OCI-LY1 (cell line): ENCODE data around the gene SHC1.

Experiments
- H2AFZ ChIP-seq: fragments of 200-600 bp; sonication (generic), shearing (Covaris generic); 2 replicates; pipeline ENCODE4 v1.6.0; 2014; ENCODE audit warnings: antibody characterized with exemption, mild to moderate bottlenecking, low read length
- H3F3A ChIP-seq: fragments of 200-600 bp; sonication (generic), shearing (Covaris generic); 2 replicates; pipeline ENCODE4 v1.6.0; 2014; ENCODE audit warnings: mild to moderate bottlenecking, antibody characterized with exemption, low read length, moderate library complexity; ENCODE audit not compliant: insufficient read depth
- H3K27ac ChIP-seq: fragments of 200-600 bp; sonication (generic); 2 replicates; pipeline ENCODE4 v1.5.1; 2014; ENCODE audit warnings: low read length, mixed run types, mild to moderate bottlenecking, low read depth; ENCODE audit not compliant: poor library complexity, severe bottlenecking
- H3K27me3 ChIP-seq: fragments of 200-600 bp; sonication (generic); 2 replicates; pipeline ENCODE4 v1.6.0; 2014; ENCODE audit warnings: antibody characterized with exemption, mild to moderate bottlenecking, low read length, moderate library complexity; ENCODE audit not compliant: insufficient read depth
- H3K36me3 ChIP-seq: fragments of 200-600 bp; sonication (generic); 2 replicates; pipeline ENCODE4 v1.6.1; 2014; ENCODE audit warnings: mild to moderate bottlenecking, antibody characterized with exemption, low read length, moderate library complexity, mixed read lengths; ENCODE audit not compliant: insufficient read depth
- H3K4me1 ChIP-seq: fragments of 200-600 bp; sonication (generic); 2 replicates; pipeline ENCODE4 v1.5.1; 2014; ENCODE audit warnings: mild to moderate bottlenecking, low read length, moderate library complexity; ENCODE audit not compliant: insufficient read depth, severe bottlenecking
- H3K4me2 ChIP-seq: fragments of 200-600 bp; sonication (generic), shearing (Covaris generic); 2 replicates; pipeline ENCODE4 v1.6.1; 2014; ENCODE audit warnings: low read length
- H3K4me3 ChIP-seq: fragments of 200-600 bp; sonication (generic); 2 replicates; pipeline ENCODE4 v1.5.1; 2014; ENCODE audit warnings: low read length, low read depth, mild to moderate bottlenecking, mixed read lengths; ENCODE audit not compliant: poor library complexity, severe bottlenecking
- H3K79me2 ChIP-seq: fragments of 200-600 bp; shearing (Covaris generic); 2 replicates; pipeline ENCODE4 v1.6.1; 2016; ENCODE audit warnings: mixed run types, low read length, mixed read lengths; ENCODE audit not compliant: insufficient read depth
- H3K9ac ChIP-seq: fragments of 200-600 bp; sonication (generic), shearing (Covaris generic); 2 replicates; pipeline ENCODE4 v1.6.1; 2014; ENCODE audit warnings: mild to moderate bottlenecking, low read length, mixed read lengths
- H3K9me2 ChIP-seq: fragments of 200-600 bp; sonication (generic), shearing (Covaris generic); 2 replicates; pipeline ENCODE4 v1.6.1; 2014; ENCODE audit warnings: low read depth, mild to moderate bottlenecking, low read length, mixed read lengths
- H3K9me3 ChIP-seq: fragments of 200-600 bp; shearing (Covaris generic); 2 replicates; pipeline ENCODE4 v1.6.1; 2014; ENCODE audit warnings: low read length, mixed read lengths
- H4K20me1 ChIP-seq: fragments of 200-600 bp; sonication (generic), shearing (Covaris generic); 2 replicates; pipeline ENCODE4 v1.6.0; 2016; ENCODE audit warnings: mild to moderate bottlenecking, low read length; ENCODE audit not compliant: insufficient read depth
- CTCF ChIP-seq: fragments of 200-600 bp; sonication (generic), shearing (Covaris generic); IDR thresholded peaks from 2 replicates; pipeline ENCODE4 v1.5.1; 2017; ENCODE audit warnings: mild to moderate bottlenecking, antibody characterized with exemption, low read length, moderate library complexity, mixed read lengths
- EZH2 ChIP-seq: fragments of 200-600 bp; sonication (generic), shearing (Covaris generic); IDR thresholded peaks from 2 replicates; pipeline ENCODE4 v1.8.0; 2017; ENCODE audit warnings: borderline replicate concordance, mixed run types, mild to moderate bottlenecking, antibody characterized with exemption, low read length, moderate library complexity, mixed read lengths

SHC1 gene

GRCh38 chr1:154963643-154964042, 6.9 kb downstream of the SHC1 start:
- H3K27ac ChIP-seq, result peak overlapping the region; percentile 41
- peak overlapping the region; percentile 71; the same call in 1 of the 2 replicates for H3K4me2 ChIP-seq
- no peaks in the 10 kb centered on the region for H3K27me3 ChIP-seq
- H3K36me3 ChIP-seq, result peaks cover 57% of the 10 kb centered on the region
- H2AFZ ChIP-seq, result no peak overlapping the region
- no peak overlapping the region for H3K9ac ChIP-seq
- H4K20me1 ChIP-seq, result no peaks in the 10 kb centered on the region
- H3K4me3 ChIP-seq, result no peak overlapping the region
- no peaks in the 10 kb centered on the region for H3F3A ChIP-seq
- H3K9me2 ChIP-seq, result no peaks in the 10 kb centered on the region
- H3K9me3 ChIP-seq, result no peaks in the 10 kb centered on the region
- H3K4me1 ChIP-seq, result peaks cover 28% of the 10 kb centered on the region
- H3K79me2 ChIP-seq, result peaks cover 5% of the 10 kb centered on the region; the same call in 1 of the 2 replicates
- TF ChIP-seq EZH2, result no peak
- no peak for TF ChIP-seq CTCF

- Histone ChIP-seq H3K36me3 (peaks cover 56% of the 10 kb centered on the region), H3K4me3 (peak overlapping the region; percentile 75), H3K9me2 (no peaks in the 10 kb centered on the region), H3K9me3 (no peaks in the 10 kb centered on the region), H4K20me1 (no peaks in the 10 kb centered on the region), H2AFZ (no peak overlapping the region), H3K27ac (peak overlapping the region; percentile 81), H3K27me3 (no peaks in the 10 kb centered on the region), H3K79me2 (peaks cover 5% of the 10 kb centered on the region; the same call in 1 of the 2 replicates), H3K4me2 (peak overlapping the region; percentile 71), H3K4me1 (peaks cover 28% of the 10 kb centered on the region), H3K9ac (peak overlapping the region; percentile 99), H3F3A (no peaks in the 10 kb centered on the region)
- no peak for TF ChIP-seq EZH2
- no peak for TF ChIP-seq CTCF
Measured at GRCh38 chr1:154962795-154963330, 7.7 kb downstream of the SHC1 start.

DNA sequence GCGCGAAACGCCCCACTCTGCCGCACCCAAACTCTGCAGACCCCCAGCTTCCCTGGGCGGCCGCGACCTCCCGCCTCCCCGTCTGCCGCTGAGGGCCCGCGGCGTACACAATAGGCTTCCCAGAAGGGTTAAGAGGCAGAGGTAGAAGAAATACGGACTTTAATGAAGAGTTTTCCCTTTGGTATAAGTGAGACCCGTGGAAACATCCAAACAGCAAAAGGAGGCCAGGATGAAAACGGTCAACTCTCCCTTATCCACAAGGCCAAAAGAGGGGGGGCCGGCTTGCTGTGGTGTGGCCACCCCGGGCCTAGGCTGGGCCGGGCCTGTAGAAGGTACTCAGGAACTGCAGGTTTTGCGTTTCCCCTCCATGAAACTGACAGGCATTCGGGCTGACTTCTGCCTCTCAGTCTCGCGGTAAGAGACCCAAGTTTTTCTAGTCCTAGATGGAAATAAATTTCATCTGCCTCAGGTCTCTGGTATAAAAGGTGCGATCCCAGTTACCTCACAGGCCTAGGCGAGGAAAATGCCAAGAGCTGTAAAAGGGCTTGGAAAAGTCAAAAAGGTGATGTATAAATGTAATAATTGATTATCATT, 8.3 kb downstream of the SHC1 start:
- H3K27me3 ChIP-seq, result no peaks in the 10 kb centered on the region
- H3F3A ChIP-seq, result no peaks in the 10 kb centered on the region
- peak overlapping the region; percentile 75 for H3K4me3 ChIP-seq
- TF ChIP-seq CTCF, result no peak
- no peak for TF ChIP-seq EZH2
- H3K9me2 ChIP-seq, result no peaks in the 10 kb centered on the region
- H3K79me2 ChIP-seq, result peaks cover 5% of the 10 kb centered on the region; the same call in 1 of the 2 replicates
- no peaks in the 10 kb centered on the region for H3K9me3 ChIP-seq
- peaks cover 28% of the 10 kb centered on the region for H3K4me1 ChIP-seq
- peak overlapping the region; percentile 71 for H3K4me2 ChIP-seq
- H4K20me1 ChIP-seq, result no peaks in the 10 kb centered on the region
- no peak overlapping the region for H2AFZ ChIP-seq
- H3K36me3 ChIP-seq, result peaks cover 50% of the 10 kb centered on the region
- peak overlapping the region; percentile 81 for H3K27ac ChIP-seq
- peak overlapping the region; percentile 99 for H3K9ac ChIP-seq
